Hematopoietic multipotent progenitor cell treated with erythropoietin and hydrocortisone succinate and interleukin-3 and kit ligand, for 15 days (in vitro differentiated cells): ENCODE measurements around the gene RAVER1.
"Not testable (repeated sequence)": the region's sequence is repeated elsewhere in the genome, so short reads cannot be mapped to it uniquely, and the experiment has no call there.

Experiments used
- DNase-seq: peaks from one replicate; pipeline ENCODE4 v3.0.0-alpha.2; 2015; ENCODE audit warnings: low spot score

Gene RAVER1

DNA sequence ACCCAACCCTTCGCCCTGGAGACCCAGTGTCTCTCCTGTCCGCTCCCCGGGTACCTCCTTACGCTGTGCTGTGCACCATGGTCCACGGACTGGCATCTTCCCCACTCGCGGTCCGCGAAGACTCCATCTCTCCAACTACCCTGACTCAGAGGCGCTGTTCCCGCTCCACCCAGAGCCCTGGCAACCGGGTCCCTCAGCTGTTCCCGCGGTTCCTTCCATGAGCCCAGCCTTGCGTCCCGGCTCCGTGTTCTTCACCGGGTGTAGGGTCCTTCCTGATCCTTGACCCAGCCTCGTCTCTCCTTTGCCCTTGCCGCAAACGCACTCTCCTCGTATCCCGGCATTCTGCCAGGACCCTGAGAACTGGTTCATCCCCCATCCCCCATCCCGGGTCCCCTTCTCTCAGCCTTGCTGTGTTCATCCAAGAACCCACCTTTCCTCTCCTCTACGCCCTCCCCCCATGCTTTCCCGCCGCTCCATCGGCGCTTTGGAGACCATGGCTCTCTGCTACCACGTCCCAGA, 42.9 kb downstream of the RAVER1 start:
- DNase-seq, result peak; percentile 36

DNA sequence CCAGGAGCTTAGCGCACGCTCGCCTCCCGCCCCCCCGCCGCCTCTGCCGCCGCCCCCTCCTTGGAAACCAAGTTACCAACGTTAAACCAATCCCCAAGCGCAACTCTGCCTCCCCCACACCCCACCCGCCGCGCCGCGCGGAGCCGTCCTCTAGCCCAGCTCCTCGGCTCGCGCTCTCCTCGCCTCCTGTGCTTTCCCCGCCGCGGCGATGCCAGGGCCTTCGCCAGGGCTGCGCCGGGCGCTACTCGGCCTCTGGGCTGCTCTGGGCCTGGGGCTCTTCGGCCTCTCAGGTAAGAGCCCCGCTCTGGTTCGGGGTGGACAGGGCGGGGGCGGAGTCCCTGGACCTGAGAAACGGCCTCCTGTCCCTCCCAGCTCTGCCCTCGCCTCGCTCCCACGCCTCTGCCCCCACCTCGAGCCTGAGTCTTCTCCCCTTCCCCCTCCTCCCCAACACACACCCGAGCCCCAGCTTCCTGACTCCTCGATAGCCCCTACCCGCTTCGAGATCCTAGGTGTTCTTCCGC, 43.4 kb downstream of the RAVER1 start, which contains the start of gene ICAM5:
Gene ICAM5 (plus strand): TSS at position 117 of the 521 bp plus-strand sequence. CDS start 92 bp downstream, at position 209.
- DNase-seq, result peak; percentile 50

DNA sequence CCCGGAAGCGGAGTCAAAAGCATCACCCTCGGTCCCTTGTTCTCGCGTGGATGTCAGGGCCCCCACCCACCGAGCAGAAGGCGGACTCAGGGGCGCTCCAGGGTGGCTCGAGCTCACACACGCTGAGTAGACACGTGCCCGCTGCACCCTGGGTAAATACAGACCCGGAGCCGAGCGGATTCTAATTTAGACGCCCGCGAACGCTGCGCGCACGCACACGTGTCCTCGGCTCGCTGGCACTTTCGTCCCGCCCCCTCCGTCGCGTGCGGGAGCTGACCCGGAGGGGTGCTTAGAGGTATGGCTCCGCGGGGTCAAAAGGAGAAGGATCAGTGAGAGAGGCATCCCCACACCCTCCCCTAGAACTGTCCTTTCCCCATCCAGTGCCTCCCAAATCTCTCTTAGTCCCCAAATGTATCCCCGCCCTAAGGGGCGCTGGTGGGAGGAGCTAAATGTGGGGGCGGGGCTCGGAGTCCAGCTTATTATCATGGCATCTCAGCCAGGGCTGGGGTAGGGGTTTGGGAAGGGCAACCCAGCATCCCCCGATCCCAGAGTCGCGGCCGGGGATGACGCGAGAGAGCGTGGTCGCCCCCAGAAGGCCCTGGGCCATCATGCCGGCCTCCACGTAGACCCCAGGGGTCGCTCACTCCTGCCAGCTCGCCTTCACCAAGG, 44.0 kb downstream of the RAVER1 start:
- DNase-seq, result peak; percentile 78

DNA sequence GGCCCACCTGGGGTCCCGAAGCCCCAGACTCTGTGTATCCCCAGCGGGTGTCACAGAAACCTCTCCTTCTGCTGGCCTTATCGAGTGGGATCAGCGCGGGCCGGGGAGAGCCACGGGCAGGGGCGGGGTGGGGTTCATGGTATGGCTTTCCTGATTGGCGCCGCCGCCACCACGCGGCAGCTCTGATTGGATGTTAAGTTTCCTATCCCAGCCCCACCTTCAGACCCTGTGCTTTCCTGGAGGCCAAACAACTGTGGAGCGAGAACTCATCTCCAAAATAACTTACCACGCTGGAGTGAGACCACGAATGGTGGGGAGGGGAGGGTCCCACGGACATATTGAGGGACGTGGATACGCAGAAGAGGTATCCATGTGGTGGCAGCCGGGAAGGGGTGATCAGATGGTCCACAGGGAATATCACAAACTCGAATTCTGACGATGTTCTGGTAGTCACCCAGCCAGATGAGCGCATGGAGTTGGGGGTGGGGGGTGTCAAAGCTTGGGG, 44.6 kb downstream of the RAVER1 start:
- DNase-seq, result peak; percentile 88

DNA sequence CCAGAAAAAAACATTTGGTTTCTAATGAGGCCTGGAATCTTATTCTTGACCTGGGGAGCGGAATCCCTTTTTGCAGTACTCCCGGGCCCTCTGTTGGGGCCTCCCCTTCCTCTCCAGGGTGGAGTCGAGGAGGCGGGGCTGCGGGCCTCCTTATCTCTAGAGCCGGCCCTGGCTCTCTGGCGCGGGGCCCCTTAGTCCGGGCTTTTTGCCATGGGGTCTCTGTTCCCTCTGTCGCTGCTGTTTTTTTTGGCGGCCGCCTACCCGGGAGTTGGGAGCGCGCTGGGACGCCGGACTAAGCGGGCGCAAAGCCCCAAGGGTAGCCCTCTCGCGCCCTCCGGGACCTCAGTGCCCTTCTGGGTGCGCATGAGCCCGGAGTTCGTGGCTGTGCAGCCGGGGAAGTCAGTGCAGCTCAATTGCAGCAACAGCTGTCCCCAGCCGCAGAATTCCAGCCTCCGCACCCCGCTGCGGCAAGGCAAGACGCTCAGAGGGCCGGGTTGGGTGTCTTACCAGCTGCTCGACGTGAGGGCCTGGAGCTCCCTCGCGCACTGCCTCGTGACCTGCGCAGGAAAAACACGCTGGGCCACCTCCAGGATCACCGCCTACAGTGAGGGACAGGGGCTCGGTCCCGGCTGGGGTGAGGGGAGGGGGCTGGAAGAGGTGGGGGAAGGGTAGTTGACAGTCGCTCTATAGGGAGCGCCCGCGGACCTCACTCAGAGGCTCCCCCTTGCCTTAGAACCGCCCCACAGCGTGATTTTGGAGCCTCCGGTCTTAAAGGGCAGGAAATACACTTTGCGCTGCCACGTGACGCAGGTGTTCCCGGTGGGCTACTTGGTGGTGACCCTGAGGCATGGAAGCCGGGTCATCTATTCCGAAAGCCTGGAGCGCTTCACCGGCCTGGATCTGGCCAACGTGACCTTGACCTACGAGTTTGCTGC, 46.3 kb downstream of the RAVER1 start, which contains the start of gene ICAM4:
Gene ICAM4 (plus strand): TSS at position 153 of the 935 bp plus-strand sequence. CDS start 58 bp downstream, at position 211.
- peak; percentile 89 for DNase-seq

DNA sequence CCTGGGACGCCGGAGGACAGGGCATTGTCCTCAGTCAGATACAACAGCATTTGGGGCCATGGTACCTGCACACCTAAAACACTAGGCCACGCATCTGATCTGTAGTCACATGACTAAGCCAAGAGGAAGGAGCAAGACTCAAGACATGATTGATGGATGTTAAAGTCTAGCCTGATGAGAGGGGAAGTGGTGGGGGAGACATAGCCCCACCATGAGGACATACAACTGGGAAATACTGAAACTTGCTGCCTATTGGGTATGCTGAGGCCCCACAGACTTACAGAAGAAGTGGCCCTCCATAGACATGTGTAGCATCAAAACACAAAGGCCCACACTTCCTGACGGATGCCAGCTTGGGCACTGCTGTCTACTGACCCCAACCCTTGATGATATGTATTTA, 47.9 kb downstream of the RAVER1 start:
- DNase-seq, result no peak

DNA sequence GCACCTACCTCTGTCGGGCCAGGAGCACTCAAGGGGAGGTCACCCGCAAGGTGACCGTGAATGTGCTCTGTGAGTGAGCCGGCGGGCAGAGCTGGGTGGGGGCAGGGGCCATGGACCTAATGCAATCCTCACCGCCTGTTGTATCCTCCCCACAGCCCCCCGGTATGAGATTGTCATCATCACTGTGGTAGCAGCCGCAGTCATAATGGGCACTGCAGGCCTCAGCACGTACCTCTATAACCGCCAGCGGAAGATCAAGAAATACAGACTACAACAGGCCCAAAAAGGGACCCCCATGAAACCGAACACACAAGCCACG, 48.4 kb downstream of the RAVER1 start:
- no peak for DNase-seq

DNA sequence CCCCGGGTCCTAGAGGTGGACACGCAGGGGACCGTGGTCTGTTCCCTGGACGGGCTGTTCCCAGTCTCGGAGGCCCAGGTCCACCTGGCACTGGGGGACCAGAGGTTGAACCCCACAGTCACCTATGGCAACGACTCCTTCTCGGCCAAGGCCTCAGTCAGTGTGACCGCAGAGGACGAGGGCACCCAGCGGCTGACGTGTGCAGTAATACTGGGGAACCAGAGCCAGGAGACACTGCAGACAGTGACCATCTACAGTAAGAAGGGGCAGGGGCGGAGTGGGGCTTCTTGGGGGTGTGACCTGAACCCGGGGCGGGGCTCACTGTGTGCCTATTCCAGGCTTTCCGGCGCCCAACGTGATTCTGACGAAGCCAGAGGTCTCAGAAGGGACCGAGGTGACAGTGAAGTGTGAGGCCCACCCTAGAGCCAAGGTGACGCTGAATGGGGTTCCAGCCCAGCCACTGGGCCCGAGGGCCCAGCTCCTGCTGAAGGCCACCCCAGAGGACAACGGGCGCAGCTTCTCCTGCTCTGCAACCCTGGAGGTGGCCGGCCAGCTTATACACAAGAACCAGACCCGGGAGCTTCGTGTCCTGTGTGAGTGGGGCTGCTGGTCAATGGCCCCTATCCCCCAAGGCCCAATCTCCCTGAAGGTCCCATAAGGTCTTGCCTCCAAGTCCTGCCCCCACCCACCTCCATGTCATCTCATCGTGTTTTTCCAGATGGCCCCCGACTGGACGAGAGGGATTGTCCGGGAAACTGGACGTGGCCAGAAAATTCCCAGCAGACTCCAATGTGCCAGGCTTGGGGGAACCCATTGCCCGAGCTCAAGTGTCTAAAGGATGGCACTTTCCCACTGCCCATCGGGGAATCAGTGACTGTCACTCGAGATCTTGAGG, 49.0 kb downstream of the RAVER1 start:
- no peak for DNase-seq

DNA sequence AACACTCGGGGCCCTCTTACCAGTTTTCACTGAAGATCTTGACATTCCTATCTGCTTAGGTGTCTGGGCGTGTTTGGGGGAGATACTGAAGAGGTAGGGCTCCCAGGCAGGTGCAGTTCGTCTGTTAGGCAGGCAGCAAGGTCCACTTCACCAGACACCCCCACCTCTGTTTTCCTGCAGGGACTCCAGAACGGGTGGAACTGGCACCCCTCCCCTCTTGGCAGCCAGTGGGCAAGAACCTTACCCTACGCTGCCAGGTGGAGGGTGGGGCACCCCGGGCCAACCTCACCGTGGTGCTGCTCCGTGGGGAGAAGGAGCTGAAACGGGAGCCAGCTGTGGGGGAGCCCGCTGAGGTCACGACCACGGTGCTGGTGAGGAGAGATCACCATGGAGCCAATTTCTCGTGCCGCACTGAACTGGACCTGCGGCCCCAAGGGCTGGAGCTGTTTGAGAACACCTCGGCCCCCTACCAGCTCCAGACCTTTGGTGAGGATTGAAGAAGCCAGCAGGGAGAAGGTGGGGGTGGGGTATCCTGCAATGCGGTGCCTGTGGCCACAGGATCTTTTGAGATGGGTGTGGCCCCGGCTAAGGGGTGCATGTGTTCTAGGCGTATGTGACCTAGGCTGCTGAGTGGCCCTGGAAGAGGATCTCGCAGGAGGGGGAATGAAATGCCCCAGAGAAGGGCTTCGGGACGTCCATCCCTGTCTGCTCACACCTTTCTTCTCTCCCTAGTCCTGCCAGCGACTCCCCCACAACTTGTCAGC, 49.8 kb downstream of the RAVER1 start:
- peak; percentile 33 for DNase-seq

DNA sequence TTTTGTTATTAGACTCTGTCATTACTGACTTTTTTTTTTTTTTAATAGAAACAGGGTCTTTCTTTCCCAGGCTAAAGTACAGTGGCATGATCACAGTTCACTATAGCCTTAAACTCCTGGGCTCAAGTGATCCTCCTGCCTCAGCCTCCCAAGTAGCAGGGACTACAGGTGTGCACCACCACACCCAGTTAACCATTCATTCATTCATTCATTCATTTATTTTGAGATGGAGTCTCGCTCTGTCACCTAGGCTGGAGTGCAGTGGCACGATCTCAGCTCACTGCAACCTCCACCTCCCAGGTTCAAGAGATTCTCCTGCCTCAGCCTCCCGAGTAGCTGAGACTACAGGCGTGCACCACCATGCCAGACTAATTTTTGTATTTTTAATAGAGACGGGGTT, 51.3 kb downstream of the RAVER1 start:
- DNase-seq, result not testable (repeated sequence)

DNA sequence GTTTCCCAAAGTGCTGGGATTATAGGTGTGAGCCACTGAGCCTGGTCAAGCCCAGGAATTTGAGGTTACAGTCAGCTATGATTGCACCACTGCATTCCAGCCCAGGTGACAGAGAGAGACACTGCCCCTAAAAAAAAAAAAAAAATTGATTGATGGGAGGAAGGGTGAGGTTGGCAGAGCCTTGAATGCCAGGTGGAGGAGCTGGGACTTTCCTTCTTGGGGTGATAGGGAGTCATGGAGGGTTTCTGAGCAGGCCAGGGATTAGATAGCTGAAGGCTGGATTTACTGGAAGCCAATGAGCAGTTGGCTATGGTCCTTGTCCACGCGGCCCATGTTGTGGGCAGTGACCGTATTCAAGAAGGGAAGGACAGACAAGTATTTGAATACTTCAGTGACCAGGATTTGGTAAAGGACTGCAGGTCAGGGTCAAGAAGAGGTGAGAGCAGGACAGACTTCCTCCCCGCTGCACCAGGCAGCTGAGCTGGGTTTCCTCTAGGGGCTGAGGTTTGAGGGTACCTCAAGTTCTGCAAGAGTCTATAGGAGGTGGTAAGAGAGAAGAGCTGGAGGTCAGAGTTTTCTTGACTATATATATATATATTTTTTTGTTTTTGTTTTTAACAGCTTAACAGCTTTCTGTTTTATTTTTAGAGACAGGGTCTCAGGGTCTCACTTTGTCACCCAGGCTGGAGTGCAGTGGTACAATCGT, 53.4 kb downstream of the RAVER1 start:
- DNase-seq, result no peak

DNA sequence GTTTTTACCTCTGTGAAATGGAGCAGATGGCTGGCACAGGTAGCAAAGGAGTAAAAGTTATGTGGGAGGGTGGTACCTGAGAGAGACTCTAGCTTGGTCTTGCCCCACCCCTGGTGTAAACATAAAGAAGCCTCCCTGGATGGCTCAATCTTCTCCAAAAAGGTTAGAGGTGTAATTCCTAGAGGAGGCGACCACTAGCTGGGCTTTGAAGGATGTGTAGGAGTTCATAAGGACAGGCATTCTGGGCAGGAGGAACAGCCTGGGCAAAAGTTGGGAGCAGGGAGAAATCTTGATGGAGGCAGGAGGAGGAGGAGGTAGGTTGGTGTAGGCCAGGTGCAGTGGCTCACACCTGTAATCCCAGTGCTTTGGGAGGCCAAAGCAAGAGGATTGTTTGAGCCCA, 54.4 kb downstream of the RAVER1 start:
- DNase-seq, result no peak

DNA sequence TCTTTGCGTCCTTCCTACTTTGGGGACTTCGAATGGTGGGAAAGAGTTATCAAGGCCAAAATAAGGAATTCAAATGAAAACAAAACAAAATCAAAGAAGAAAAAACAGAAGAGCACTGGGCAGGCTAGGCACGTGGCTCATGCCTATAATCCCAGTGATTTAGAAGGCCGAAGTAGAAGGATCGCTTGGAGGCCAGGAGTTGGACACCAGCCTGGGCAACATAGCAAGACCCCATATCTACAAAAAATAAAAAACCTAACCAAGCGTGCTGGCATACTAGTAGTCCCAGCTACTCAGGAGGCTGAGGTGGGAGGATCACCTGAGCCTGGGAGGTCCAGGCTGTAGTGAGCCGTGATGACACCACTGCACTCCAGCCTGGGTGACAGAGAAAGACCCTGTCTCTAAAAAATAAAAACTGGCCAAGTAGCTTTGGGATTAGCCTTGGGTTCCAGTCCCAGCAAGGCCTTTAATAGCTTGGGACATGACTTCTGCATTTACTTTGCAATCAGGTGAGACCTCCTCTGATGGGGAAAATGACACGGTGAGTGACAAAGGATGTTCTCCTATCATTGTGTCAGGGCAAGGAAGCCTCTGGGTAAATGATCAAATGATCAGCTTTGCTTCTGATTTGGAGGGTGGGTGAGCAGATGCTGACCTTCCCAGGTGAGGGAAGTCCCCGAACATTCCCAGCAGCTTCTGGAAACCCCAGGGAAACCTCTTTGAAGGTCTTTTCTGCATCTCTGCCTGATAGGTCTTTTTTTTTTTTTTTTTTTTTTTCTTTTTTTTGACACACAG, 55.3 kb downstream of the RAVER1 start:
- no peak for DNase-seq

DNA sequence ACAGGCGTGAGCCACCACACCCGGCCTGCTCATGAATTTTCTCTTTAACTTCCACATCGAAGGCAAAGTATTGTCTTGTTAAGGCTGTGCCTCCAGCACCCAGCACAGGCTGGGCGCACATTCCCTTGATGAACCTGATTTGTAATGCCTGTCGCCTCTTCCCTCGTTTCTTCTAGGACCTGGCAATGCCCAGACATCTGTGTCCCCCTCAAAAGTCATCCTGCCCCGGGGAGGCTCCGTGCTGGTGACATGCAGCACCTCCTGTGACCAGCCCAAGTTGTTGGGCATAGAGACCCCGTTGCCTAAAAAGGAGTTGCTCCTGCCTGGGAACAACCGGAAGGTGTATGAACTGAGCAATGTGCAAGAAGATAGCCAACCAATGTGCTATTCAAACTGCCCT, 58.7 kb downstream of the RAVER1 start:
- DNase-seq, result no peak

DNA sequence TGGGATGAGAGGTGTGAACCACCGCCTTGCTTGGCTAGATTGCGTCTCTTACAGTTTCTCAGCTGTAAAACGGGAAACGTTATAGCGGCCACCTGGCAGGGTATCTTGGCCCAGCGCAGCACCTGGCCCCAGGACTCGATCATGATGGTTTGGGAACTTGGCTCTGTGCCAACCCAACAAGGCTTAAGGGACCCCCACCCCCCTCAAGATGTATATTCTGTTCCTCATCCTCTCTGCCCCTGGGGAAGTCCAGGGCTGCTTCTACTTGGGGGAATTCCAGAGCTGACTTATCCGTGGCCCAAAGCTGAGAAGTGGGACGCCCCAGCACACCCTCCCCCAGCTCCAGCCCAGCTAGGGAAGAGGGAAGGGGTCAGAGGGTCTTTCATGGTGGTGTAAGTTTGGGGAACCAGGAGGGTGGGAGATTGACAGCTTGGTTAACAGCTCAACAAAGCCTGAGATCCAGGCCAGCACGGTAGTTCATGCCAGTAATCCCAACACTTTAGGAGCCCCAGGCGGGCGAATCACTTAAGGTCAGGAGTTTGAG, 61.7 kb downstream of the RAVER1 start:
- DNase-seq, result no peak

DNA sequence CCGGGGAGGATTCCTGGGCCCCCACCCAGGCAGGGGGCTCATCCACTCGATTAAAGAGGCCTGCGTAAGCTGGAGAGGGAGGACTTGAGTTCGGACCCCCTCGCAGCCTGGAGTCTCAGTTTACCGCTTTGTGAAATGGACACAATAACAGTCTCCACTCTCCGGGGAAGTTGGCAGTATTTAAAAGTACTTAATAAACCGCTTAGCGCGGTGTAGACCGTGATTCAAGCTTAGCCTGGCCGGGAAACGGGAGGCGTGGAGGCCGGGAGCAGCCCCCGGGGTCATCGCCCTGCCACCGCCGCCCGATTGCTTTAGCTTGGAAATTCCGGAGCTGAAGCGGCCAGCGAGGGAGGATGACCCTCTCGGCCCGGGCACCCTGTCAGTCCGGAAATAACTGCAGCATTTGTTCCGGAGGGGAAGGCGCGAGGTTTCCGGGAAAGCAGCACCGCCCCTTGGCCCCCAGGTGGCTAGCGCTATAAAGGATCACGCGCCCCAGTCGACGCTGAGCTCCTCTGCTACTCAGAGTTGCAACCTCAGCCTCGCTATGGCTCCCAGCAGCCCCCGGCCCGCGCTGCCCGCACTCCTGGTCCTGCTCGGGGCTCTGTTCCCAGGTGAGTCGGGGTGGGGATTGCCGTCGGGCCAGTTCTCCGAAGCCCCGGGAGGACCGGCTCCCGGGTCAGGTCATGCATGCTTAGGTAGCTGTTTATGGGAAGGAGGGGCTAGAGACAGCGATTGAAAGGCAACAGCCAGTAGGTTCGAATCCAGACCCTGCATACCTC, 62.5 kb downstream of the RAVER1 start, which contains the start of gene ICAM1:
Gene ICAM1 (plus strand): TSS at position 505 of the 779 bp plus-strand sequence. CDS start 40 bp downstream, at position 545.
- DNase-seq, result no peak

DNA sequence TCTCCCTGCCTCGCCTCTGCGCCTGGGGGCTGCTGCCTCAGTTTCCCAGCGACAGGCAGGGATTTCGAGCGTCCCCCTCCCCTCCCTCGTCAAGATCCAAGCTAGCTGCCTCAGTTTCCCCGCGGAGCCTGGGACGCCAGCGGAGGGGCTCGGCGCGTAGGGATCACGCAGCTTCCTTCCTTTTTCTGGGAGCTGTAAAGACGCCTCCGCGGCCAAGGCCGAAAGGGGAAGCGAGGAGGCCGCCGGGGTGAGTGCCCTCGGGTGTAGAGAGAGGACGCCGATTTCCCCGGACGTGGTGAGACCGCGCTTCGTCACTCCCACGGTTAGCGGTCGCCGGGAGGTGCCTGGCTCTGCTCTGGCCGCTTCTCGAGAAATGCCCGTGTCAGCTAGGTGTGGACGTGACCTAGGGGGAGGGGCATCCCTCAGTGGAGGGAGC, 63.1 kb downstream of the RAVER1 start:
- no peak for DNase-seq
